IPS-18c (cell line): Measurements from ENCODE around the gene TYSND1.
"Not testable (repeated sequence)": the region's sequence is repeated elsewhere in the genome, so short reads cannot be mapped to it uniquely, and the experiment has no call there.

ENCODE experiments used
- H3K4me3 ChIP-seq: 2 replicates; pipeline ENCODE4 v1.7.0; 2013; ENCODE audit warnings: low read depth, mild to moderate bottlenecking, low read length, moderate library complexity; ENCODE audit not compliant: insufficient read depth
- H3K9me3 ChIP-seq: one replicate; pipeline ENCODE4 v1.6.1; 2013; ENCODE audit warnings: mild to moderate bottlenecking, low read length, moderate library complexity; ENCODE audit not compliant: control insufficient read depth, insufficient read depth

TYSND1 gene

GRCh38 chr10:70123166-70123565 lies 23.3 kb downstream of the TYSND1 start:
- not testable (repeated sequence) for H3K4me3 ChIP-seq, H3K9me3 ChIP-seq

GRCh38 chr10:70122742-70123141 lies 23.8 kb downstream of the TYSND1 start:
- no peaks in the 10 kb centered on the region for H3K9me3 ChIP-seq
- H3K4me3 ChIP-seq: no peak overlapping the region

DNA sequence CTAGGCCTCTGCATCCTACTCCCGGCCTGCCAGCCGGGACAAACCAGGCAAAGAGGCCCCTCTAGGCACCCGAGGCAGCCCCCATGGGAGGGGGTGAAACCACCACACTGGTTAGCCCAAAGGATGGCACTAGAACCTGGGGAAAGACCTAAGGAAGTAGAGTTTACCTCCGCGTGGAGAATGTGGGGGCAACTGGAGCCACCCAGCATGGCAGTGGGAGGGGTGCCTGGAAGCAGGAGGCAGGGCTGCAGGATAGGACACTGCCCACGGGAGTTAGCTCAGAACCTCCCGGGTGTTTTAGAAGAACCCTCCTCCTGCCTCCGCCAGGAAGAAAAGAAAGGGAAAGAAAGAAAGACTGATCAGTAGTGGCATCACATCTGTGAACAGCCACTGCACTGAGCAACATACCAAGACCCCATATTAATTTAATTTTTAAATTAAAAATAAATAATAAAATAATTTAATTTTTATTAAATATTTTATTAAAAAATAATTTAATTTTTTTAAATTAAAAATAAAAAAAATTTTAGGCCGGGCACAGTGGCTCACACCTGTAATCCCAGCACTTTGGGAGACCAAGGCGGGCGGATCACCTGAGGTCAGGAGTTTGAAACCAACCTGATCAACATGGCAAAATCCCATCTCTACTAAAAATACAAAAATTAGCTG lies 25.1 kb downstream of the TYSND1 start:
- H3K4me3 ChIP-seq: no peak overlapping the region
- H3K9me3 ChIP-seq: no peaks in the 10 kb centered on the region

GRCh38 chr10:70120417-70120816 lies 26.1 kb downstream of the TYSND1 start:
- H3K4me3 ChIP-seq: no peak overlapping the region
- no peaks in the 10 kb centered on the region for H3K9me3 ChIP-seq

GRCh38 chr10:70119623-70120022 lies 26.9 kb downstream of the TYSND1 start:
- Histone ChIP-seq H3K4me3 (no peak overlapping the region), H3K9me3 (no peaks in the 10 kb centered on the region)

- Histone ChIP-seq H3K9me3 (no peaks in the 10 kb centered on the region), H3K4me3 (no peak overlapping the region)
These were observed 27.3 kb downstream of the TYSND1 start for GRCh38 chr10:70119197-70119596.

- no peak overlapping the region for H3K4me3 ChIP-seq
- no peaks in the 10 kb centered on the region for H3K9me3 ChIP-seq
These were observed 28.3 kb downstream of the TYSND1 start for GRCh38 chr10:70118196-70118595.

- Histone ChIP-seq H3K9me3 (no peaks in the 10 kb centered on the region), H3K4me3 (no peak overlapping the region)
These were observed 28.9 kb downstream of the TYSND1 start for GRCh38 chr10:70117646-70118045.

DNA sequence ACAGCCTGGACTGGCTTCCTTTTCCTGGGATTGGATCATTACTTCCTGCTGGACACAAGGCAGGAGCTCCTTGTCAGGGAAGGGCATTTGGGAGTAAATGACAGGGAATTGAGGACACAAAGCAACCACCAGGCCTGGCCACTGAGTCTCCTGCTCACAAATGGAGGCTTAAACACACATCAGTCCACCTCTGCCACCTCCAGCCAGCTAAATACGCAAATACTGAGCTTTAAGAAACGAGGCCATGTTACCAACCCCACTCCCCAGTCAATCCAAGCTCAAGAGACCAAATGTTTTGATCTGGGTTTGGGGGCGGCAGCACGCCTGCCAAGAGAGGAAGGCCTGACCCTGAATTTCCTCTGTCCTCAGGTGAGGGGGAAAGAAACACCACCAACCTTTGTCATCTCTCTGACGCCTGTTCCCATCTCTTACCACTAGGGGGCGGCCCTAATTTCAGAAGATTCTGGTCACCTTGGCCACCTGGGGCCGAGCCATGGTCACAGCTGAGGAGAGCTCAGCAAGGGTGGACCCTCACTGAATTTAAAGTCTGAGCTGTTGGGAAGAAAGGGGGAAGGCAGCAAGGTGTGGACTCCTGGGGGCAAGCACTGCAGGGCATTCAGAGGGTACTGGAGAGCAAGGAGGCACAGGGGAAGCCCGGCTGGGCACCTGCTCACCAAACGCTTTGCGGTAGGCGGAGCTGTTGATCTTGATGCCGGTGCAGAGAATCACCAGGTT lies 30.4 kb downstream of the TYSND1 start:
- H3K9me3 ChIP-seq: no peaks in the 10 kb centered on the region
- no peak overlapping the region for H3K4me3 ChIP-seq

DNA sequence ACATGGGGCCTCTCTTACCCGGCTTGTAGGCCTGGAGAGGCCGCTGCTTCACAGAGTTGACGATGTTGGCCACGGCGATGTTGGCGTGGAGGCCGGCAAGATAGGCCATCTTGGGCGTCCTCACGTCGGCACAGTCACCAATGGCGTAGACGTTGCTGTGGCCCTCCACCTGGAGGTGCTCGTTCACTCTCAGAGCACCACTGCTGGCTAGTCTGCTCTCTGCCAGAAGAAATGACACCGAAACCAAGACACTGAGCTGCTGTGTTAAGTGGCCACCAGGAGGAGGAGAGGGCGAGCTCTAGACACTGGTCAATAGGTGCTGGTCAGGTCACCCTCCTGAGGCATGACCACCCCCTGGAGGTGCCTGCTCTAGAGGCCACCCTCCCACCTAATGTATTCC lies 31.6 kb downstream of the TYSND1 start:
- H3K4me3 ChIP-seq: no peak overlapping the region
- H3K9me3 ChIP-seq: no peaks in the 10 kb centered on the region

DNA sequence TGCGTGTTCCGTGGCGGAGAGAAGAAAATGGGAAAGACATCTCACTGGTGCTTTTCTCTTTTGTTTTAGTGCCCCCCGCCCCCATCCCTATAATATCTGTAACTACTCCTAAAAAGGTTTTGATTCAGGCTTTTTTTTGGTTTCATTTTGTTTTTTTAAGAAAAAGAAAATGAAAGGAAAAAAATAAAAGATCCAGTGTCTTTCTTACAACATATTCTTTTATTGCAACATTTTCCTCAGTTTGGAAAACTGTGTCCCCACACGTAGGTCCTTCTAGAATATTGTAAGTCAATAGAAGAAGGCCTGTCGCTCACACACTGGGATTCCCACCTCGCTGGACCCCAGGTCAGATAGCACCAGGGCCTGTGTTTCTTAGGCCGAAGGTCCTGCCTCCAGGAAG lies 34.4 kb downstream of the TYSND1 start:
- H3K4me3 ChIP-seq: no peak overlapping the region
- no peaks in the 10 kb centered on the region for H3K9me3 ChIP-seq

DNA sequence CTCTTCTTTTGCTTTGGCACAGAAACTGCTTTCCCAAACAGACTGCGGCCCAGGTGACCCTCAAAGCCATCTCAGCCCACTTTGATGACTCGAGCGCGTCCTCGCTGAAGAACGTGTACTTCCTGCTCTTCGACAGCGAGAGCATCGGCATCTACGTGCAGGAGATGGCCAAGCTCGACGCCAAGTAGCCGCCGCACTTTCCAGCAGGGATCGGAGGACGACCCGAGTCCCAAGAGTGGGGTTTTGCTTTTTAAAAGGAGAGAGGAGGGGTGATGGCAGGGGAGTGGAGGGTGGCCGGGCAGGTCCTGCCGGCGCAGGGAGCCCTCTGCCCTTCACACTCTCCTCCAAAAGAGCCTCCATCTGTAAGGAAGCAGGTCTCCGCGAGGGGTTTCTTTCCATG lies 35.0 kb downstream of the TYSND1 start:
- Histone ChIP-seq H3K9me3 (no peaks in the 10 kb centered on the region), H3K4me3 (no peak overlapping the region)

- Histone ChIP-seq H3K9me3 (no peaks in the 10 kb centered on the region), H3K4me3 (no peak overlapping the region)
These were observed 37.3 kb downstream of the TYSND1 start for GRCh38 chr10:70109064-70109729.

DNA sequence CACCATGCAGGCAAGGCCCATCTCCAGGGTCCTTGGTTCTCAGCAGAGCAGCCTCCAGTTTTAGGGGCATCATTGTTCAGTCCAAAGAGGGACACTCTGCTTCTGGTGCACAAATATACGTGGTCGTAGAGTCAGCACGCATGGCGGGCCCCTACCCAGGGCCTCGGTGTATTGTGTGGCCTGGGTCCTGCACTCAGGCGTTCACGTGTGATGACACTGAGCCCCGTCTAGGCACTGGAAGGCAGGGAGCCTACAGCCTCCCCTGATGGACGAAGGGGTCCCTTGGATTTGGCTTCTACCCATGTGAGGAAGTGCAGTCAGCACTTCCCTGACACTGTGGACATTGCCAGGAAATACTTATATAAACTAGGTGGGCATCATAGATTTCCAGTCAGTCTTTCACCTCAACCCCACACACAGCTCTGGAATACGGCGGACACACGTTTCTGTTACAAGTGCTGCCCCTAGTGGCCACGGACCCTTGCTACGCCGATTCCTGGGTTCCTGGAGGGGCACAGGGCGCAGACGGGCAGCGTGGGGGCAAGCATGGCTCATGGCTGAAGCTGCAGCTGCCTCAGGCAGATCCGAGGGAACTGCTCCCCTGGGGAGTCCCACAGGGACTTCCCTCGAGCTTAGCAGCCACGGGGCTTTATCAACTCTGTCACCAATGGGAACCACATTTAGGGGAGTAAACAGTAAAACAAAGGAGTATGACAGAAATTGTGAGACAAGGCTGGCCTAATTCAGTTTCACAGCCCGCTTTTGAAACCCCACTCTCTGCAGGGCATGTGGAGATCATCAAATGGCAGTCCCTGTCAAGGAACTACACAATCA lies 39.3 kb downstream of the TYSND1 start:
- Histone ChIP-seq H3K9me3 (no peaks in the 10 kb centered on the region), H3K4me3 (no peak overlapping the region)

DNA sequence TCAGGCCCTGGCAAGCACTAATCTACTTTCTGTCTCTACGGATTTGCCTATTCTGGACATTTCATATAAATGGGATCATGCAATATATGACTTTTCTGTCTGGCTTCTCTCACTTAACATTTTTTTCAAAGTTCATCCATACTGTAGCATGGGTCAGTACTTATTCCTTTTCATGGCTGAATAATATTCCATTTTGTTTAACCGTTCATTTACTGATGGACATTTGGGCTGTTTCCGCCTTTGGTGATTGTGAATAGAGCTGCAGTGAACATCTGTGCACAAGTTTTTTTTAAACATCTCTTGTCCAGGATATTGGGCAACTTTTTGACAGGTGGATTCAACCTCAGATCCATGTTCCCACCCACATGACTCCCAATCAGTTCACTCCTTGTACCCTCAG lies 44.8 kb downstream of the TYSND1 start:
- H3K4me3 ChIP-seq: no peak overlapping the region
- no peaks in the 10 kb centered on the region for H3K9me3 ChIP-seq

- not testable (repeated sequence) for H3K4me3 ChIP-seq, H3K9me3 ChIP-seq
These were observed 45.4 kb downstream of the TYSND1 start for GRCh38 chr10:70101068-70101562.

- Histone ChIP-seq H3K9me3 (no peaks in the 10 kb centered on the region), H3K4me3 (no peak overlapping the region)
These were observed 48.2 kb downstream of the TYSND1 start for GRCh38 chr10:70098271-70098670.
